HG03432 (cell line): ENCODE measurements around the gene PPFIA1.
"Not testable (repeated sequence)": the region's sequence is repeated elsewhere in the genome, so short reads cannot be mapped to it uniquely, and the experiment has no call there.

Experiments
- ATAC-seq: cut with Tn5 transposase; IDR thresholded peaks from one replicate; pipeline ENCODE4 v1.9.1; 2021; ENCODE audit warnings: mild to moderate bottlenecking, moderate library complexity; ENCODE audit not compliant: unreplicated experiment

The PPFIA1 gene

DNA sequence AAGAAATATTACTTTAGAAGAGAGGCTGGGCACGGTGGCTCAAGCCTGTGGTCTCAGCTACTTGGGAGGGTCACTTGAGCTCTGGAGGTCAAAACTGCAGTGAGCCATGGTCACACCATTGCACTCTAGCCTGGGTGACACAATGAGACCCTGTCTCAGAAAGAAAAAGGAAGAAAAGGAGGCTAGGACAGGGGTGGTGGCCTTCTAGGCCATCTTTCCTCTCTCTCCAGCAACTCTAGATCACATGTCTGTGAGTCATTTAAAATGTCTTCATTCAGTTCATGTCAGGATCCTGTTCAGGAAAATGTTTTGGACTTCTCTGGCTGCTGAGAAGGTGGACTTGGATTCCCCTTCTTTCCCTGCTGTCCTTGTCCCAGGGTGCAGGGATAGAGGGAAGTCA lies 53.3 kb downstream of the PPFIA1 start:
- no peak for ATAC-seq

DNA sequence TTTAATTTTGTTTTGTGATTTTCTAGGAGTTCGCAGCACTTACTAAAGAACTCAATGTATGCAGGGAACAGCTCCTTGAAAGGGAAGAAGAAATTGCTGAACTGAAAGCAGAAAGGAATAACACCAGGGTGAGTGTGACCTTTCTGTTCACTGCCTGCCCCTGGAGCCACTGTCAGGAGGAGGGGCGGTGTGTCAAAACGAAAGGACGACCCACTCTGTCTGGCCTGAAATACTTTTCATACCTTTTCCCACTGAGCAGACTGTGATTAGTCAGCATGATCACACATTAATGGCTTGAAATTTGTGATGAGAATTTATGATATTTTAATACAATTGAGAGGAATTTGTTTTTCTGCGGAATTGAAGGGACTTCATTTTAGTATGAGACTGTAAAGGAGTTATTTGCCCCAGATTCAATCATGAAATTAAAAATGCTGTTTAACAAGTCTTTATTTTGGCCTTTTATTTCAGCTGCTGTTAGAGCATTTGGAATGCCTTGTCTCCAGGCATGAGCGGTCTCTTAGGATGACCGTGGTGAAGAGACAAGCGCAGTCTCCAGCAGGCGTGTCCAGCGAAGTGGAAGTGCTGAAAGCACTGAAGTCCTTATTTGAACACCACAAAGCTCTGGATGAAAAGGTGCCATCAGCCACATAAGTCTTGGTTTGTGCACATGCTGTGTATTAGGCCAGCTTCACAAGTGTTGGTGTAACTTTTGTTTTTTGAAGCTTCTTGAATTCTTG lies 54.1 kb downstream of the PPFIA1 start:
- peak; percentile 61 for ATAC-seq

DNA sequence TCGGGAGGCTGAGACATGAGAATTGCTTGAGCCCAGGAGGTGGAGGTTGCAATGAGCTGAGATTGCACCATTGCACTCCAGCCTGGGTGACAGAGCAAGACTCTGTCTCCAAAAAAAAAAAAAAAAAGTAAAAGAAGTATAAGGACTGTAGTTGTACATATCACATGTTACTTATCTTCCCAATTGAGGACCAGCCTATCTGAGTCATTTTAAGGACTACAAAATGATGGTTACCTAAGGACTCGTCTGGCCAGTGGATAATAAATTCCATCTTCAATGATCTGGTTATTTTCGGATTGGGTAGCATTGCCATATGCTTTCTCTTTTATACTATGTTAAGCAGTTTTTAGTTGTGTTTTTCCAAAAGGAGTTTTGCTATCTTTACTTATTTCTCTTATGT lies 55.3 kb downstream of the PPFIA1 start:
- ATAC-seq = no peak

DNA sequence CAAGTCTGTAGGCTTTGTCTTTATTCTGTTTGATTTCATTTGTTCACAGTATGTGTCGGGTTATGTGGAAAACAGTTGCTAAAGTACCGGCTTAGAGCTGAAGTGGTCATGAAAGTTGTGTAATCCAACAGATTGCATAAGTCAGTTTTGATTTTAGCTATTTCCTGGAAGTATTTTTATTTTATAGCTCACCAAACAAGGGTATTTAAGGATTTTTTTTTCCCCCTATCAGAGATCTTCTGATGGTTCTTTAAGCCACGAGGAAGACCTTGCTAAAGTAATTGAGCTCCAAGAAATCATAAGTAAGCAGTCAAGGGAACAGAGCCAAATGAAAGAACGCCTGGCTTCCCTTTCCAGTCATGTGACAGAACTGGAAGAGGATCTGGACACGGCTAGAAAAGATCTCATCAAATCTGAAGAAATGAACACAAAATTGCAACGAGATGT lies 55.9 kb downstream of the PPFIA1 start:
- ATAC-seq = no peak

DNA sequence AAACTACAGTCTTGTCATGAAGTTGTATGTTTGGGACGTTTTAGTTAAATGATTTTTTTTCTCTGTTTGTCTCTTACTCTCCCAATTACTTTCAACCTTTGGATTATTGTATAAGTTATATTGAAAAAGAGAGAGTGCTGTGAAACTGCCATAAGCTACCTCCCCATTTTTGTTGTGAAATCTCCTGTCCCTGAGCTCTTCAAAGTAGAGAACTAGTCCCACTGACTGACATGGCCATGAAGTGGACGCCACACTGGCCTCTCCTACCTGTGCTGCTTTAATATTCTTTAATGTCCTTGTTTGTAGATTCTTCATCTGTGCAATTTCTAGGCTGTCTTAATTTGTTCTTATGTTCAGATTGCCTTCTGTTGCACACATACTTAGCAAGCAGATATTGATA lies 56.3 kb downstream of the PPFIA1 start:
- ATAC-seq = no peak

DNA sequence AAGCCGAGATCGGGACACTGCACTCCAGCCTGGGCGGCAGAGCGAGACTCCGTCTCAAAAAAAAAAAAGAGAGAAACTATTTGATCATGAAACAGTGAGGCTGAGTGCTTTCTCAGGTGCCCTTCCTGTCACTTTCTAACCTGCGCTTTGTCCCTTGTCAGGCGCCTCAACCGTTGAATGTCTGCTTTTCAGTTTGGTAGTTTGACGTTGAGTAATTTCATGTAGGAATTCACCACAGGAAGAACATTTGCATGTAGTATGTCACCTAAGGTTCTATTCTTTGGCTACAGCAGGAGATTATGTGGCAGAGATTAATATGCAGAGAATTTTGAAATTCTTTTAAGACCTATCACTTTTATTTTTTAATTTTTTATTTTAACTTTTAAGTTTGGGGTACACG lies 57.2 kb downstream of the PPFIA1 start:
- no peak for ATAC-seq

DNA sequence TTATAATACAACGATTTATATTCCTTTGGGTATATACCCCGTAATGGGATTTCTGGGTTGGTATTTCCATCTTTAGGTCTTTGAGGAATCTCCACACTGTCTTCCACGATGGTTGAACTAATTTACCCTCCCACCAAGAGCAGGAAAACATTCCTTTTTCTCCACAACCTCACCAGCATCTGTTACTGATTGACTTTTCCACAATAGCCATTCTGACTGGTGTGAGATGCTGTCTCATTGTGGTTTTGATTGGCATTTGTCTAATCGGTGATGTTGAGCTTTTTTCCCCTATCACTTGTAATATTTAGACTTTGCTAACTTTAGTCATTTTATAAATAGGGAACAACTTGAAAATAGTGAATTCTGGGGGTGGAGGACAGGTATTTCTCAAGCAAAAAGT lies 58.1 kb downstream of the PPFIA1 start:
- no peak for ATAC-seq

DNA sequence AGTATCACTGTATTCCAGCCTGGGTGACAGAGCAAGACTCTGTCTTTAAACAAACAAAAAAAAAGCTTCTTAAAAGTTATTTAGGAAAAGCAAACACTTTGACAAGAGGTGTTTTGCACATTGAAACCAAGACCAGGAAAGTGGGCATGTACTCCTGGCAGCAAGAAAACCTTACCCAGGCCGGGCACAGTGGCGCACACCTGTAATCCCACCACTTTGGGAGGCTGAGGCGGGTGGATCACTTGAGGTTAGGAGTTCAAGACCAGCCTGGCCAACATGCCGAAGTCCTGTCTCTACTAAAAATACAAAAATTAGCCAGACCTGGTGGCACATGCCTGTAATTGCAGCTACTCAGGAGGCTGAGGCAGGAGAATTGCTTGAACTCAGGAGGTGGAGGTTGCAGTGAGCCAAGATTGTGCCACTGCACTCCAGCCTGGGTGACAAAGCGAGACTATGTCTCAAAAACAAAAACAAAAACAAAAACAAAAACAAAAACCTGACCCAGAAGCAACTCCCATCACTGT lies 60.9 kb downstream of the PPFIA1 start:
- not testable (repeated sequence) for ATAC-seq

DNA sequence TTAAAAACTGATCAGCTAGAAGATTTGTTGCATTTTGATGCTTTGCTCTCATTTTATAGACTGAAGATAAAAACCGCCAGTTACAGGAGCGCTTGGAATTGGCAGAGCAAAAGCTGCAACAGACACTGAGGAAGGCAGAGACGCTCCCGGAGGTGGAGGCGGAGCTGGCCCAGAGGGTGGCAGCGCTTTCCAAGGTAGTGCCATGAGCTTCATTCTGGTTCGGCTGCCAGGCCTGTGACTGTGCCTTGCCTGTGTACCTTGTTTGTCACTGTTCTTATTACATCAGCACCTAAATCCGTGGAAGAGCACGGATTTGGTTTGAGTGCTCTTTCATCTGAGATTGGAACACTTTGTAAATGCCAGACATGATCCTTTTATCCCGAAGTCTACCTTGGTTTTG lies 61.4 kb downstream of the PPFIA1 start:
- no peak for ATAC-seq

DNA sequence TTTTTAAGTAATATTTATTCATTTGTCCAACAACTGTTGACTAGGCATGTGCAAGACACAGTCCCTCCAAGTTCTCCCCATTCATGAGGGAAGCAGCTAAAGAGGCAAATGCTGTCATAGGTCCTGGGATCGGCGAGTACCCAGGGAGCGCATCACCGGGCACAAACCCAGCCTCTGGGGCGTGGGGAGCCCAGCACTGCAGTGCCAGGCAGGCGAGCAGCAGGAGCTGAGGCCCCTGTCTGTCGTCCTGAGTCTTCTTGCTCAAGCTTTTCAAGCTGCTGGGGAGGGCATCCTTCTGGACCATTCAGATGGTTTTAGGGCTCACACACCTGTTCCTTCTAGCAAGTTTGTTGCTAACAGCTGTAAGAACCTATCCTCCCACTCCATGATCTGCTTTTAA lies 62.1 kb downstream of the PPFIA1 start:
- no peak for ATAC-seq

DNA sequence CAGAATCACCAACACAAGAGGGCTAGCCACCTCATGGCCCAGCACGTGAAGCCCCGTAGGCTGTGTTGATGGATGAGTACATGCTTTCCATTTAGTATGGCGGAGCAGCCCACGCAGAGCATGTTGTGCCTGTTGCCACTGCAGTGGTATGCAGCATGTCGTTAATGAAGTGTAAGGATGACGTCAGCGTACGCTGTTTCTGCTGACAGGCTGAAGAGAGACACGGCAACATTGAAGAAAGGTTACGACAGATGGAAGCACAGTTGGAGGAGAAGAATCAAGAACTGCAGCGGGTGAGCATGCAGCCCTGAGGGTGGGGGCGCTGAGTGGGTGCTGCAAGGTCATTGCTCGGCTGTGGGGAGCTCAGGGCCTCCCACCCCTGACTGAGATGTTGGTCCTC lies 62.8 kb downstream of the PPFIA1 start:
- ATAC-seq = no peak

DNA sequence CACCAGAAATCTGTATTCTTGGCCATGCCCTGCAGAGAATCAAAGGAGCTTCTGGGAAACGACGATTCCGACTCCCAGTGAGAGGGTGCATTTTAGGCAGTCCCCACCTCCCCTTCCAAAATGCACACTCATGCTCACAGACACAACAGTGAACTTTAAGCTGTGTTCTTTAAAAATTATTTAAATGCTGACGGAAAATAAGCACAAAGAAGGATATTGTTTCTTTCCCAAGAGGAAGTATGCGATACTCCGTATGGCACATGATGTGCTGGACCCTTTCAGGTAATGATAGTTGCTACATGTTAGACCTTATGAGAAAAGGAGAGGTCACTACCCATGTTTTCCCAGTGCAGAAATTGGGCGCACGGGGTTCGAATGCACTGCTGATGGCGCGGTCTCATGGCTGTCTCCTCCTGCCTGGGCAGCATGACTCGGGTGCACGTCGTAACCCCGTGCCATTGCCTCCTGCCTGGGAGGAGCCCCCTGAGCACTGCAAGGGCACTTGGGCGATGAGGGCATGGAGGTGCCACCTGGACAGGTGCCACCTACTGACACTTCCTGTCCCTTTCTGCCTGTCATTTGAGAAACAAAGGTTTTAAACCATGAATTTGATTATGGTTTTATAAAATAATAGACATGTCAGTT lies 64.0 kb downstream of the PPFIA1 start:
- no peak for ATAC-seq

DNA sequence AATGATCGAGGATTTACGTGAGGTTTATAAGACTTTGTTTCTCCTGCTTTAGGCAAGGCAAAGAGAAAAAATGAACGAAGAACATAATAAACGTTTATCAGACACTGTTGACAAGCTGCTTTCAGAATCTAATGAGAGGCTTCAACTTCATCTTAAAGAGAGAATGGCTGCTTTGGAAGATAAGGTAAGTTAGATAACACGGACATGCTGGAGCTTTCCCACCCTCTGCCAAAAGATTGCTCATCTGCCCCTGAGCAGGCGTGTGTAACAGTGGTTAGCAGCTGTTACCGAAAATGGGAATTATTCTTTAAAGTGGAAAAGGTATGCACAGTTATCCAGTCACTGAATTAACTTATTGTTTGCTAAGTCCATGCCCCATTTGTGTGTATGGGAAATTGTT lies 65.0 kb downstream of the PPFIA1 start:
- no peak for ATAC-seq

DNA sequence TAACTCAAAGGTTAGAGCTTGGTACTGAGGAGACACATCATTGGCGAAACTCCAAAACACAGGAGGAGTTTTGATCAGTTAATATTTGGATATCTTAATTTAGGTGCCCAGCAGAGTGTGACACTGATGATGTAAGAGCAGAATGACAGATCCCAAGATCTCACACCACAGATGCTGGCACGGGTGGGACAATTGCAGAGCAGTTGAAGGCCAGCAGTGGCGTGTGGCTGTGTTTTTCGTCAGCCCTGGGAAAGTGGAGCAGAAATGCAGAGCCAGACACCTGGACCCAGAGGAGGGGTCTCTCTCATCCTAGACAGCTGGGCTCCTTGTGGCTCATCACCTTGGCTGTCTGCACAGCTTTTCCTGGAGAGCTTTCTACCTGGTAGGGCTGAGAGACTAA lies 68.1 kb downstream of the PPFIA1 start:
- ATAC-seq = no peak

DNA sequence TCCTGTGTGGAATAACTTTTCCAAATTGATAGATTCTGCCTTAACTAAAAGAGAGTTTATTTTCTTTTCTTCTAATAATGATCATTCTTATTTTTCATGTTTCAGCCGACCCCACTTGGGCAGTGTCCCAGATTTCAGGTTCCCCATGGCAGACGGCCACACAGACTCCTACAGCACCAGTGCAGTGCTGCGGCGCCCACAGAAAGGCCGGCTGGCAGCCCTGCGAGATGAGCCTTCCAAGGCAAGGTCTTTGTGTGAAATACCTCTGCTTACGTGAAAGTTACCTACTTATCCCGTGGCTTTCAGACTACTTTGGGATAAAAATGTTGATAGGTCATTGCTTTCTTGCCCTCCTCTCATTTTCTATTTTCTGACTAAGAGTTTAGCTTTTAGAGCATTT lies 68.6 kb downstream of the PPFIA1 start:
- no peak for ATAC-seq

DNA sequence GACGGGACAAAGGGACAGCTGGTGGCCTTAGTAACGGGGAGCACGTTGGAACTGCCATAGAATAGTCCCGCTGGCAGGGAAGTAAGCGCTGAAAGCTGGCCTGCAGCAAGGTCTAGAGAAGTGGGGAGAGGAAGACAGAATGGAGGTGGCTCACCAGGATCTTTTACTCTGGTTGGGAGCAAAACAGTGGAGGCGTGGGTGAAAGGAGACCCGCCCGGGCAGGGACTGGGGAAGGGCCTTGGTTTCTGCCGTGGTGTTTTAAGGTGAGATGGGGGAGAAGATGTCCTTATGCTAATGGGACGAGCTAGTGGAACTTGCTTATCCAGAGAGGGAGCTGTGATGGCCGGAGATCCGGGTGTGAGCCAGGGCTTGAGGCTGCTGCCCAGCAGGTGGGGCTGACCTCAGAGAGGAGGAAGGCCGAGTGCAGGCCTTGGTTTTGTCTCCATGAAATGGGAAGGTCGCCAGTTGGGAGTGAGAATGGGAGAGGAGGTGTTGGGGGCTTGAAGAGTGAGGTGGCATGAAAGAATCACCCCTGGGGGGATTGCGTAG lies 71.5 kb downstream of the PPFIA1 start:
- no peak for ATAC-seq

DNA sequence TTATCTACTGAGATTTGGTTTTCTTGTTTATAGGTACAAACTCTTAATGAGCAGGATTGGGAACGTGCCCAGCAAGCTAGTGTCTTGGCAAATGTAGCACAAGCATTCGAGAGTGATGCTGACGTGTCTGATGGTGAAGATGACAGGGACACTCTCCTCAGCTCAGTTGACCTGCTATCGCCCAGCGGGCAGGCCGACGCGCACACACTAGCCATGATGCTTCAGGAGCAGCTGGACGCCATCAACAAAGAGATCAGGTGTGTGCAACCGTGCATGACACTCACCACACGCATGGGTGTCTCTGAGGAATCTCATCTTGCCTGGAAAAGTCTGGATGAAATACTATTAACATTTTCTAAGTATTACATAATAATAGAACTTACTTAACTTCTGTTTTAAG lies 73.1 kb downstream of the PPFIA1 start:
- ATAC-seq = no peak

DNA sequence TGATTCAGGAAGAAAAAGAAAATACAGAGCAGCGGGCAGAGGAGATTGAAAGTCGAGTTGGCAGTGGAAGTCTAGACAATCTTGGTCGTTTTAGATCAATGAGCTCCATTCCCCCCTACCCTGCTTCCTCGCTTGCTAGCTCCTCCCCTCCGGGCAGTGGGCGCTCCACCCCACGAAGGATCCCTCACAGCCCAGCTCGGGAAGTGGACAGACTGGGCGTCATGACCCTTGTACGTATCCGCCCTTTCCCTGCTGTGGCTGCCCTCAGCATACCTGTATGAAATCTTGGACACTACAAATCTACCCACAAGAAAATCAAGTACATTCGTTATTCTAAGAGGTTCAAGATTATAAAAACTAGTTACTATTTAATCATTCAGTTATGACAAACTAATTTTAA lies 77.7 kb downstream of the PPFIA1 start:
- ATAC-seq = no peak

DNA sequence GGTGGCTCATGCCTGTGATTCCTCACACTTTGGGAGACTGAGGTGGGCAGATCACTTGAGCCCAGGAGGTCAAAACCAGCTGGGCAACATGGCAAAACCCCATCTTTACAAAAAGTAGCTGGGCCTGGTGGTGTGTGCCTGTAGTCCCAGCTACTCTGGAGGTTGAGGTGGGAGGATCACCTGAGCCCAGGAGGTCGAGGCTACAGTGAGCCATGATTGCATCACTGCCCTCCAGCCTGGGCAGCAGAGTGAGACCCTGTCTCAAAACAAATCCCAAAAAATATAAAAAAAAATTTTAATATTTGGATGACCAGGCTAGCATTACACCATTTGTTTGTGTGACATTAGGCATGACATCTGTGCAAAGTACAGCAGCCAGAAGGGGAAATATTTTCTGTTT lies 78.1 kb downstream of the PPFIA1 start:
- no peak for ATAC-seq

DNA sequence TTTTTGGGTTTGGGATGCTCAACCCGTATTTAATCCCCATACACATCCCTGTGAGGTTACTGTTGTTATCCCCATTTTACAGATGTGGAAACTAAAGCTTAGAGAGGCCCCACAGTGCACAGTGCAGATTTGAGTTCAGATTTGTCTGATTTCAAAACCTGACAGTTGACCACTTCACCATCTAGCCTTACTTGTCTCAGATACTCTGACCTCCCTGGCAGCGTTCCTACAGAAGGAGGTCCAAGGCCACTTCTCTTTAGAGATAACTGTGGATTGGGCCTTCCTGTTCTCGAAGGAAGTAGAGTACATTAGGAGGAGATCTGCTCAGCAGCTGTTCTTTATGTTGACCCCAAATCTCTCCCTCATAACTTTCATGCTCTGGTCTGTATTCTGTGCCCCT lies 81.2 kb downstream of the PPFIA1 start:
- ATAC-seq = no peak

DNA sequence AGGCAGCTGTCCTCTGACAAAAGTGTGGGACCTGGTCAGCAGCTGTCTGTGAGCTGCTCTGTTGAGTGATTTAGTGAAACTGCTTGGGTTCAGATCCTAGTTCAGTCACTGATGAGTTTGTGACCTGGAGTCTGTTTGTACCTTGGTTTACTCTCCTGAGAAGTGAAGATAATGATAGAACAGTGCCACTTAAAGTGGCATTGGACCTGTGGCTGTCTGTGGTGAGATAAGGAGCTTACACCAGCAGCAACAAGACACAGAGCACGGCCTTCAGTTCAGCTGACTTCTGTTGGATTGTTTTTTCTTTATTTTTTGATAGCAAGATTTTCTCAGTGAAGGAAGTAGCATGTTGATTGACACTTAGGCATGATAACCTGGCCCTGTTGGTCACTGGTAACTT lies 81.6 kb downstream of the PPFIA1 start:
- ATAC-seq = no peak

DNA sequence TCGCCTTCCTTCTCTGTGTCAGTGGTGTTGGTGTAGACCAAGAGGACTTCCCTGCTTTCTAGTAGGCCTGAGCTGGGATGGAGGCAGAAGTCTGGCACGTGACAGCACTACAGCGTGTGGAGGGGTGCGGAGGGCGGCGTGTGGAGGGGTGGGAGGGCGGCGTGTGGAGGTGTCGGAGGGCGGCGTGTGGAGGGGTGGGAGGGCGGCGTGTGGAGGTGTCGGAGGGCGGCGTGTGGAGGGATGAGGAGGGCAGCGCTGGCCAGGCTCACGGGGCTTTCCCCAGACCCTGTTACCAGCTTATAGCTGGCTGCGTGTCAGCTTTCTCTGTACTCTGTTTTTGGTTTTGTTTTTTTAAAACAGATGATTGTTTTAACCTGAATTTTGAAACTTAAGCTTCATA lies 82.1 kb downstream of the PPFIA1 start:
- no peak for ATAC-seq
